Sigmoid colon (tissue), 4 donors: ENCODE results near the gene HOMER3.

Source experiments
- CTCF ChIP-seq, 4 experiments: fragments of 450-650 bp in 3 of 4; fragments of 200-600 bp in 1 of 4; IDR thresholded peaks; one replicate each; pipeline ENCODE4 v1.5.1; 2016 to 2019; ENCODE audit warnings: antibody characterized with exemption in 4 of 4, mild to moderate bottlenecking in 3 of 4, moderate library complexity in 2 of 4
- EP300 ChIP-seq, 4 donors: sonication (generic); formaldehyde crosslinking; IDR thresholded peaks; one replicate each; pipeline ENCODE4 v1.6.1; 2017; ENCODE audit warnings: antibody characterized with exemption in 4 of 4
- POLR2A ChIP-seq, 2 donors: fragments of 450-650 bp; IDR thresholded peaks; one replicate each; pipeline ENCODE4 v1.6.1; 2016; ENCODE audit warnings: antibody characterized with exemption in 2 of 2, mild to moderate bottlenecking in 2 of 2, moderate library complexity in 2 of 2
- POLR2AphosphoS5 ChIP-seq, 4 donors: sonication (generic); formaldehyde crosslinking; IDR thresholded peaks; one replicate each; pipeline ENCODE4 v1.6.1; 2017; ENCODE audit warnings: antibody characterized with exemption in 4 of 4

- TF ChIP-seq CTCF (IDR thresholded peaks at IDR 0.05), result no peak
- no peak for TF ChIP-seq POLR2A (IDR thresholded peaks at IDR 0.05)
- TF ChIP-seq EP300 (IDR thresholded peaks at IDR 0.05), result no peak
- TF ChIP-seq POLR2AphosphoS5 (IDR thresholded peaks at IDR 0.05), result no peak
Observed at GRCh38 chr19:18886972-18887371, 54.0 kb downstream of the HOMER3 start.
